GM21529 (cell line): ENCODE measurements around the gene ZNF800.
A peak's percentile ranks its signal among the peaks of the same experiment; 100 is the strongest.

Experiments used
- ATAC-seq: cut with Tn5 transposase; IDR thresholded peaks from one replicate; pipeline ENCODE4 v1.9.1; 2021; ENCODE audit not compliant: unreplicated experiment

Gene ZNF800

DNA sequence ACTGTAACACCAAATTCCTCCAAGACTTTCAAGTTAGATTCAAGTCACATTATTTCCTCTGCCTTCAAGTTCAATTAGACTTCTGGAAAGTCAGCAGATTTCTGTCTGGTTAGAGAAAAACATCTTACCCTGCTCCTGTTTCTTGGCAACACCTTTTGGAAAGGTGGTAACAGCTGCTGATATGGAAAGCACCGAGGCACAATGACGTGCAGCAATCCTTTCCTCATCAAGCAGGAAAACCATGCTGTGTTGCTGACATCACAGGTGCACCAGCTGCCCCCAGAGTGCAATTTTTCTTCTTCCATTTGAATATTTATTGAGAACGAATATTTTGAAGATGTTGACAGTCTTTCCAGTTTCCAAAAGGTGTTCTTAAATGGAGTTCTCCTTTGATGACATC is 41.9 kb downstream of the ZNF800 start:
- ATAC-seq, result no peak

DNA sequence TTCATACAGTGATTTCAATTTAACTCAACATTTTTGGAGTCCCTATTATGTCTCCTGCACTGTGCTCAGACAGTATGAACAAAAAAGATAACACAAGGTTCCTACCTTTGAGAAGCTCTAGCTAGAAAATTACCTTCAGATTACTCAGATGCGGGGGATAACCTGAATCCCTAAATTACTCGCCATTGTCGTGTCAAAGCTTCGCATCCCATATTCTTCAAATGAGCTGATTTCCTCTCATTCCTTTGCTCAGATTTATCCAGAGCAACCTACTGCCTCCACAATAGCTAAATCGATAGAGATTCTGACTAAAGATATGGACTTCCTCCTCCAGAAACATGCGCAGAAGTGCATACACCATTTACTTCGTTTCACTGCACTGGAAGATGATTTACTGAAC is 42.6 kb downstream of the ZNF800 start:
- ATAC-seq, result no peak

DNA sequence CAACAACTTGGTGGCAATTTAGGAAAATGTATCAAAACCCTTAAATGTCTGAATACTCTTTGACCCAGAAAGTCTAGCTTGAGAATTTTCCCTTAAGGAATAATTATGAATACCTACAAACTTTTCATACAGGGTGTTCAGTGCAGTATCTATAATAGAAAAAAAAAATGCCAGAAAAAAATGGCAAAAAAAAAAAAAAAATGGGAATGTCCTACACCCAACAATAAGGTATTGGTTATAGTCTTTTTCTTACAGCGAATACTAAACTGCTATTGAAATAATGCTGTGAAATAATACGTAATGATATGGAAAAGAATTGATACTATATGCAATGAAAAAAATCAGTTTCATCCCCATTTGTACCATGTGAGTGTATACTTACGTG is 44.3 kb downstream of the ZNF800 start:
- no peak for ATAC-seq

DNA sequence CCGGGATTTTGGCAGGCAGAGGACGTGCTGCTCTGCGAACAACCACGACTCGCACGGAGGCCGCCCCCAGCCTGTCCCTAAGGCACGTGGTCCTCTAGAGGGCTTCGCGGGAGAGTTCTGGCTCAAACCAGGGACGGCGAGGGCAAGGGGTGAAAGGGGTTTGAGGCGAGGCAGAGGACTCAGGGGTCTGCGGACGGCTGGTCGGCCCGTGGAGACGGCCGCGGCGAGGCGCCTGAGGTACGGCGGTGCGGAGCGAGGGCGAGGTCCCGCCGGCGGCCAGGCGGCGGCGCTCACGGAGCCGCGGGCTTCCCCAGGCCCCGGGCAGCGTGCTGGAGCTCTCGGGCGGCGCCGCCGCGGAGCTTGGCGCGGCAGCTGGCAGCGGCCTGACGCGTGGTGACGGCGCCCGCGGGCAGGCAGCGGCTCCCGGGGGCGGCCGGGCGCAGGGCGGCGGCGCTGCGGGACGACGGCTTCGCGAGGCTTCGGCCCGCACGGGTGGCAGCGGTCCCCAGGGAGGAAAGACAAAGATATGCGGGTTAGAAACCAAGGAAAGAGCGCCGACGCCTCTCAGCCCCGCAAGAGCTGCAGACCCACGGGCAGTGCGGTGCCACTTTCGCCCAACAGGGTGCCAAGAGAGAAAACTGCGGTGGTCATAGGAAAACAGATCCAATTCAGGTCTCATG is 44.8 kb downstream of the ZNF800 start:
- ATAC-seq, result peak; percentile 97

DNA sequence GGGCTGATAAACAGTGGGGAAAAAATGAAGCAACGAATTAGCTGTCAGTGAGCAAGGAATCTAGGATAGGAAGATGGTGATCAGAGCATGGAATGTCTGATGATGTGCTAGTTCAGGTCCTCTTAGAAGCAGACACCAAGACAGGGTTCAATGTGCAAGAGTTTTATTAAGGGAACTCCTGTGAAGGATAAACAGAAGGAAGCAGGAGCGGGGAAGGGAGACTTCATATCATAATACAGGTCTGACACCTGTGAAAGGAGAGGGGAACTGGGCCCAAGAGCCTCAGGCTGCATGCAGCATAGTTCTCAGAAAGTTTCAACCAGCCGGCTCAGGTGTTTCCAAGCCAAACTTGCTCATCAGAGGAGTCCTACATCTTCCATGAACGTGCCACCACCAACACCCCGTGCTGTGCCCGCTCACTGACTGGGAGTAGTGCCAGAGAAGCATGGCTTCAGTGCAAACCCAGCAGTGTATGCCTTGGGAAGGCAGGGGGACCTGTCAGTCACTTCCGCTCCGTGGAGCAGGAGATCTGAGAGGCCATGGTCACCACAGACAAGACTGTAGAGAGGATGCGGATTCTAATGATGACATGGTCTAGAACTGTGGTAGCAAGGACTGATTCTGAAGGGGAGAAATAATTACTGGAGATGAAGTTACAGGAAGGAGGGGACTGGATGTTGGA is 45.8 kb downstream of the ZNF800 start:
- ATAC-seq, result no peak

DNA sequence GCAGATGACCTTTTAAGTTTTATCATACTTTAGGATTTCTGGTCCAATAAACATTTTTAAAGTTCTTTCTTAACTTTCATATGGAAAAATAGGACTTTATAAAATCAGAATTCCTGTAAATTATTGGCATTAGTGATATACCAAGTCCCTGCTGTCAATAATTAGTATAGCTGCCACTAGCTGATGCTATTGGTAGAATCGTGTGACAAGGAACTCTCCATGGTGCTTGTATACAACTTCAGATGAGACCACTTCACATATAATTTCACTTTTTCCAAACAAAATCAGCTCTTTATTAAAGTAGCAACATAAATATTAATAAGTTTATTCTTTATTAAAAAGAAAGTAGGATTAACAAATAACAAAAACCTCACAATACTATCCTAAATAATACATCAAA is 49.9 kb downstream of the ZNF800 start:
- no peak for ATAC-seq

DNA sequence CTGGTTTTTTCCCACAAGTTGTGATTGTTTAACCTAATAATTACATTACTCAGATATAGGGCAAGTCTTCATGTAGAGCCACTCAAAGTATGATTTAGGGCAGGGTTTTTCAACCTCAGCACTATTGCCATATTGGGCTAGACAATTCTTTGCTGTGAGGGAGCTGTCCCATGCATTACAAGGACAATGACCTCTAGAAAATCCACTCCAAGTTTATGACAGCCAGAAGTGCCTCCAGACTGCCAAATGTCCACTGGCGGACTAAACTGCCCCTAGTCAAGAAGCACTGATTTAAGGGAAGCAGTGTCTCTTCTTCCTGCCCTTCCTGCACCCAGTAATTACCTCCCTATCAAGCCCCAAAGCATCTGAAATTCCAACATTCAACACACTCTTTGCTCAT is 54.4 kb downstream of the ZNF800 start:
- no peak for ATAC-seq

DNA sequence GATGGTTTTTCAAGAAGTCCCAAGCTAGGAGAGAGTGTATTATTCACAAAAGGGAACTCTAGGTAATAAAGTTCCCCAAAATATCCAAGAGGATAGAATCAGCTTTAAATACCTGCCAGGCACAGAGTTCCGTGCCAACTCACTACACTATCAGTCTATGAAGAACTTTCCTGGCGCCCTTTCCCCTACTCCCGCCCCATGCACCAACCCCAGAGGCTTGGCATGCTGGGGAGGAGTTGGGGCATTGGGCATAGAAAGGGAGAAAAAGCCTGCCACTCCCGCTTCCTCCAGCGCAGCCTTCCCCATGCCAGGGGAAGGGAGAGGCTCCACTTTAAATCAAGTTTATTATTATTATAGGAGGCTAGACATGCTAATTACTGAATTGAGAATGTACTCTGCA is 54.9 kb downstream of the ZNF800 start:
- no peak for ATAC-seq

DNA sequence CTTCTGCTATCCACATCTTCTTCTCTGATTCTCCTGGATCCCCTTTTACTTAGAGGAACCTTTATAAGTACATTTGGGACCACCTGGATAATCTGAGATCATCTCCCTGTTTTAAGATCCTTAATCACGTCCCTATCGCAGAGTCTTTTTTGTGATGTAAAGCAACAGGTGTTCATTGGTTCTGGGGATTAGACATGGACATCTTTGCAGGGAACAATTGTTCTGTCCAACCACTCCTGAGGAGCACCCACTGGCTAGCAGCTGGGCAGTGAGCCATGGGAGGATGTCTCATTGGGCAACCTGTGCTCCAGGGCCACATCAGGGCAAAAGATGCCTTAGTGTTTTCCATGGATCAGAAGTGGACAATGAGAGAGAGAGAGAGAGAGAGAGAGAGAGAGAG is 56.0 kb downstream of the ZNF800 start:
- no peak for ATAC-seq

DNA sequence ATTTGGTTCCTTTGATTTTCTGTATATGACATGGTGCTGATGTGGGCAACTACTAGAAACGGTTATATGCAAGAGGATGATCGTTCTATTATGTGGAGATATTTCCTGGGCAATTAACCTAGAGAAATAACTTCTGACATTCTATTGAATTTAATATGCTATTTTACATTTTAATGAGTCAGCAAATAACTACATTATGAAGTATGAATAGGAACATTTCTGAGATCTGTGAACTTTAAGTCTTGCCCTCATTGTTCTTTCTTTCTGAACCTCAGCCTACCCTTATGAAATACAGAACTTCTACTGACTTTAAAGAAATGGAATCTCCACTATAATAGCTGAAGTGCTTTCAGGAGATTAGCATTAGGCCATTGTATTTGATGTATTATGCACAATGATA is 59.6 kb downstream of the ZNF800 start:
- no peak for ATAC-seq

DNA sequence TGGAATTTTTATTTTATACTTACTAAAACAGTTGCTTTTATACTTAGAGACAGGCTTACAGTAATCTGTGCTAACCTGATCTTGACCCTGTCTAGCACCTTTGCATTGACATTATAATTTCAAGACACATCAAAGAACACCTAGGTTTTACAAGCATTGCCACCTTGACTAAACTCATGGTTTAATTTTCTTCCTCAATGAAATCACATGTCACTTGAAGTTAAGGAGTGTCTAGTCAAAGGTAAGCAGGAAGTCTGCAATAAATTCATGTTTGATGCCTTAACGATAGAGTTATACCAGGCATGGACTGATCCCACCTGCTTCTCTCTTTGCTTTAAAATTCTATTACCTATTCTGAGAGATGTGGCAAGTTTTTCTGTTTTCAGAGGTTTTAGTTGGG is 62.4 kb downstream of the ZNF800 start:
- ATAC-seq, result no peak

DNA sequence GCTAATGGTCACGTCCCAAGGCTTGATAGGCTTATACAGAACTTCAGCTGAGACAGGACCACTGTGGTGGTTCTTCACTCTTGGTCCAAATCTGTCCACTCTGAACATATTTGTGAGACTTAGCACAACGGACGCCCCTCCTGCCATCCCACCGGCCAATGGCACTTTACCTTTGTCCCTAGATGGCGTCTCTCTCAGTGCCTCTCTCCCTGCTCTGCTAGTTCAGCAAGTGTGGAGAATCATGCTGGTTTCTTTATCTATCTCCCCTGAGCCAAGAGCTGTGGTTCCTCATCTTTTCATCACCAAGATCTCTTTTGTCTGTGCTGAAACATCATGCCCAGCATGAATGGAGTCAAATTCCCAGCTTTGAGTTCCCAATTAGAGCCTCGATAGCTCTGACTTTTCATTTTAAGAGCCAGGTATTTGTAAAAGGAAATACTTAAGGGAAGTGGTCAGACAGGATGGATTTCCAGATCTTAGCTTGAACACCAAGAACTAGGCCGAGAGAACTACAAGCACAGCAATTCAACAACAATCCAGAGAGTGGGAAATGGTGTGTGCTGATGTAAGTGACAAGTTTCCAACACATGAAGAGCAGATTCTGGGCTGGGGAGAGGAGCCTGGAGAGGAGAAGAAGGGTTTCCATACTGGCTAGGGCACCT is 69.5 kb downstream of the ZNF800 start:
- ATAC-seq, result no peak

DNA sequence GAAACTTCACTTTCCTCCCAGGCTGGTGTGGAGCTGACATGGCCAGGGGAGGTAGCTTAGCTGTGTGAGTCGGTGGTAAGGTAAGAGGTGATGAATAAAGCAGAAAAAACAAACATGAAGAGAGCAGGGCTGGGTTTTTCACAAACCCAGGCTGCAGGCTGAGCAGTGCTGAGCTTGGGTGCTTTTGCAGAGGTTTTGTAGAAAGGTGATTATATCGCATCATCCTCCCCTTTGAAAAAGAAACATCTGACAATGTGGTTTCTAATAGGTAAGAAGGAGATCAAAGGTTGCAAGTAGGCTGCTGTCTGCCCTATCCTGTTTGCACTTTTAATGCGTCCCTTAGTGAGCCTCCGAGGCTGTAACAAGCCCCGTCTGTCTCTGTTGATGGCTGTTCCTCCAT is 70.2 kb downstream of the ZNF800 start:
- ATAC-seq, result no peak

DNA sequence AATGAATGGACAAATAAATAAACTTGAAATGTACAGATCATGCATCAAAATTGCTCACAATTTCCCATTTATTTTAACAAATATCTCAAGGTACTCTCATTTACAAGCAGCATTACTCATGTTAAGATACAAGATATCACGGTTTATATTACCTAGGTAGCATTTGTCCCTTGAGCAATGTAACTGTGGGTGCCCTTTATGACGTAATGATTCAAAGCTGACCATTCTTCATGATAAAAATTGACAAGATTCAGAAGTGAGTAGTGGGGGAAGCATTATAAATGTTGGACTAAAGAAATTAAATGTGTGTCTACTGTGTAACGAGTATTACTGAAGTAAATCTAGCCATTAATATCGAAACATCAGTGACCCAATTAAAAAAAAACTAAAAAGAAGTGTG is 71.5 kb downstream of the ZNF800 start:
- ATAC-seq, result no peak
